ENCODE data around the gene TDRD9. TPM values are rescaled to one million over a fixed set of nuclear protein-coding genes. Genes with fewer than 3 reads are reported as not detected.

Gene TDRD9
- total and polyA plus RNA-seq, 8 donors: 0.67 to 28.6 (median 2.5) TPM

DNA sequence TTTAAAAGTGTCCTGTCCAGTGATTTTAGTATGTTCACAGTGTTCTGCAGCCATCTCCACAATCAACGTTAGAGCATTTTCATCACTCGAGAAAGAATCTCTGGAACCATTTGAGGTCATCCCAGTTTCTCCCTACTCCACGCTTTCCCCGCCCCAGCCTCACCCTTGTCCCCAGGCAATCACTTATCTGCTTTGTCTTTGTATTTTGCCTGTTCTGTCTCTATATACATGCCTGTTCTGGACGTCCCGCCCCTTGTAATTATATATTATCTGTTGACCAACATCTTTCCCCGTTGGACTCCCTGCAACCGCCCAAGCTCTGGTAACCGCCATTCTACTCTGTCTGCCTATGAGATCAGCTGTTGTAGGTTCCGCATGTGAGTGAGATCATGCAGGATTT, 135.7 kb downstream of the TDRD9 start:
- intact Hi-C loops (cut with DNase I): no loop called here
- H3K4me3 ChIP-seq: no peak overlapping the region
- no peaks in the 10 kb centered on the region for H3K36me3 ChIP-seq
- no peak overlapping the region for H3K27ac ChIP-seq
- no peak for ATAC-seq
- no peaks in the 10 kb centered on the region for H3K4me1 ChIP-seq
- no peak for DNase-seq
- 78 to 84% methylated on average over 10 of the region's 10 CpGs for WGBS, 2 donors
- no peak for FAIRE-seq
- H3K9me3 ChIP-seq: no peaks in the 10 kb centered on the region
- TF ChIP-seq CTCF (IDR thresholded peaks at IDR 0.05): no peak
- no peaks in the 10 kb centered on the region for H3K27me3 ChIP-seq

DNA sequence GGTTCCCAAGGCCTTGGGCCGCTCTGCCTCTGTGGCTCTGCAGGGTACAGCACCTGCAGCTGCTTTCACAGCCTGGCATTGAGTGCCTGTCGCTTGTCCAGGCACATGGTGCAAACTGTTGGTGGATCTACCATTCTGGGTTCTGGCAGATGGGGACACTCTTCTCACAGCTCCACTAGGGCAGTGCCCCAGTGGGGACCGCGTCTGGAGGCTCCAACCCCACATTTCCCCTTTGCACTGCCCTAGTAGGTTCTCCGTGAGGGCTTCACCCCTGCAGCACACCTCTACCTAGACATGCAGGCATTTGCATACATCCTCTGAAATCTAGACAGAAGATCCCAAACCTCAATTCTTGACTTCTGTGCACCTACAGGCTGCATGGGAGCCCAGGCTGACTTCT, 138.0 kb downstream of the TDRD9 start:
- Histone ChIP-seq H3K27ac (no peak overlapping the region), H3K9me3 (no peaks in the 10 kb centered on the region), H3K4me1 (no peaks in the 10 kb centered on the region), H3K4me3 (no peak overlapping the region), H3K36me3 (no peaks in the 10 kb centered on the region), H3K27me3 (no peaks in the 10 kb centered on the region)
- TF ChIP-seq CTCF (IDR thresholded peaks at IDR 0.05): no peak
- DNase-seq (no peak), ATAC-seq (no peak), FAIRE-seq (no peak)
- intact Hi-C loops (cut with DNase I): no loop called here
- 84 to 88% methylated on average over 5 of the region's 5 CpGs for WGBS, 2 donors

DNA sequence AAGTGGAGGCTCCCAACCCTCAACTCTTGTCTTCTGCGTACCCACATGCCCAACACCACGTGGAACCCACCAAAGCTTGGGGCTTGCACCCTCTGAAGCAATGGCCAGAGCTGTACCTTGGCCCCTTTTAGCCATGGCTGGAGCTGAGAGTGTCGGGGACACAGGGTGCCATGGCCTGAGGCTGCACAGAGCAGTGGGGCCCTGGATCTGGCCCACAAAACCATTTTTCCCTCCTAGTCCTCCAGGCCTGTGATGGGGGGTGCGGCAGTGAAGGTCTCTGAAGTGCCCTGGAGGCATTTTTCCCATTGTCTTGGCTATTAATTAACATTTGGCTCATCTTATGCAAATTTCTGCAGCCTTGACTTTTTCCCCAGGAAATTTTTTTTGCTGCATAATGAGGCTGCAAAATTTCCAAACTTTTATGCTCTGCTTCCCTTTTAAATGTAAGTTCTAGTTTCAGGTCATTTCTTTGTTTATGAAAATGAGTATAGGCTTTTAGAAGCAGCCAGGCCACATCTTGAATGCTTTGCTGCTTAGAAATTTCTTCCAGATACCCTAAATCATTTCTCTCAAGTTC, 138.6 kb downstream of the TDRD9 start:
- intact Hi-C loops (cut with DNase I): no loop called here
- no peak for DNase-seq
- no peak for ATAC-seq
- FAIRE-seq: no peak
- Histone ChIP-seq H3K27me3 (no peaks in the 10 kb centered on the region), H3K36me3 (no peaks in the 10 kb centered on the region), H3K27ac (no peak overlapping the region), H3K4me3 (no peak overlapping the region), H3K4me1 (no peaks in the 10 kb centered on the region), H3K9me3 (no peaks in the 10 kb centered on the region)
- no peak for TF ChIP-seq CTCF (IDR thresholded peaks at IDR 0.05)
- 71 to 83% methylated on average over 4 of the region's 4 CpGs for WGBS, 2 donors

- WGBS, 2 donors: 69 to 77% methylated on average over 7 of the region's 7 CpGs
- no peak for DNase-seq
Measured at GRCh38 chr14:104069541-104069940, 141.3 kb downstream of the TDRD9 start.

More at GRCh38 chr14:104069541-104069940, 141.3 kb downstream of the TDRD9 start:
- Histone ChIP-seq H3K36me3 (no peaks in the 10 kb centered on the region), H3K27me3 (no peaks in the 10 kb centered on the region), H3K4me3 (no peak overlapping the region), H3K27ac (no peak overlapping the region), H3K9me3 (no peaks in the 10 kb centered on the region), H3K4me1 (no peaks in the 10 kb centered on the region)
- no peak for ATAC-seq
- no peak for TF ChIP-seq CTCF (IDR thresholded peaks at IDR 0.05)
- intact Hi-C loops (cut with DNase I): no loop called here
- no peak for FAIRE-seq
